Measurements from ENCODE around the gene SFXN2. TPM values are rescaled to one million over a fixed set of nuclear protein-coding genes. Genes with fewer than 3 reads are reported as not detected.

Gene SFXN2
- polyA plus RNA-seq, 1 experiment: 6.5 TPM

DNA sequence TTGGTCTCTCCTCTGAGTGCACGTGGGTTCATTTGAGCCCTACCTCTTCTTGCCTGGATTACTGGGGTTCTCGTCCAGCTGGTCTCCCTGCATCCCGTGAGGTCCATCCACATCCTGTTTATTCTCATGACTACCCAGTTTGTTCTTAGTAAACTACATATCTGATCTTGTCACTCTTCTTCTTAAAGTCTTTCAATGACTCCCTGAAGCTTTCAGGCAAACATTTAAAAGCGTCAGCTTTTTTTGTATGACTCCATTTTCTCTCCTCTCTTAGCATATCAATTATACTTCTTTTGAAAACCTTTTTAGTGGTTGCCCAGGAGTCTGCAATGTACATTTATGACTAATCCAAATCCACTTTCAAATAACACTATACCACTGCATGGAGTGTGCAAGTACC is 7.5 kb downstream of the SFXN2 start:
- H3K4me3 ChIP-seq (ENCODE audit: low read depth, low read length): no peak overlapping the region
- POLR2A ChIA-PET: no interaction called here
- H3K27ac ChIP-seq (ENCODE audit: low read depth, low read length): no peak overlapping the region
- H3K9me3 ChIP-seq (ENCODE audit: control insufficient read depth, insufficient read depth, low read length): no peaks in the 10 kb centered on the region; the same call in 1 of the 2 replicates
- no peak for DNase-seq (ENCODE audit: low read depth, low spot score)
- TF ChIP-seq, protein P1, sequence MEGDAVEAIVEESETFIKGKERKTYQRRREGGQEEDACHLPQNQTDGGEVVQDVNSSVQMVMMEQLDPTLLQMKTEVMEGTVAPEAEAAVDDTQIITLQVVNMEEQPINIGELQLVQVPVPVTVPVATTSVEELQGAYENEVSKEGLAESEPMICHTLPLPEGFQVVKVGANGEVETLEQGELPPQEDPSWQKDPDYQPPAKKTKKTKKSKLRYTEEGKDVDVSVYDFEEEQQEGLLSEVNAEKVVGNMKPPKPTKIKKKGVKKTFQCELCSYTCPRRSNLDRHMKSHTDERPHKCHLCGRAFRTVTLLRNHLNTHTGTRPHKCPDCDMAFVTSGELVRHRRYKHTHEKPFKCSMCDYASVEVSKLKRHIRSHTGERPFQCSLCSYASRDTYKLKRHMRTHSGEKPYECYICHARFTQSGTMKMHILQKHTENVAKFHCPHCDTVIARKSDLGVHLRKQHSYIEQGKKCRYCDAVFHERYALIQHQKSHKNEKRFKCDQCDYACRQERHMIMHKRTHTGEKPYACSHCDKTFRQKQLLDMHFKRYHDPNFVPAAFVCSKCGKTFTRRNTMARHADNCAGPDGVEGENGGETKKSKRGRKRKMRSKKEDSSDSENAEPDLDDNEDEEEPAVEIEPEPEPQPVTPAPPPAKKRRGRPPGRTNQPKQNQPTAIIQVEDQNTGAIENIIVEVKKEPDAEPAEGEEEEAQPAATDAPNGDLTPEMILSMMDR (IDR thresholded peaks at IDR 0.05; ENCODE audit: low read depth, low read length): no peak
- H3K27me3 ChIP-seq (ENCODE audit: control insufficient read depth, insufficient read depth, low read length): no peaks in the 10 kb centered on the region
- CTCF ChIA-PET: no interaction called here

DNA sequence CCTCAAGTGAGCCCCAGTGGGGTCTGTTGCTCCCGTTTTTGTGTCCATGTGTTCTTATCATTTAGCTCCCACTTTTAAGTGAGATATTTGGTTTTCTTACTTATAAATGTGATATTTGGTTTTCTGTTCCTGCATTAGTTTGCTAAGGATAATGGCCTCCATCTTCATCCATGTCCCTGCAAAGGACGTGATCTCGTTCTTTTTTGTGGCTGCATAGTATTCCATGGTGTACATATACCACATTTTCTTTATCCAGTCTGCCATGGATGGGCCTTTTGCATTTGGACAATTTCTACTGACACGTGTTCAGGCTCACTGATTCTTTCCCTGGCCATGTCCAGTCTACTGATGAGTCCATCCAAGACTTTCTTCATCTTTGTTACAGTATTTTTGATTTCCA is 9.6 kb downstream of the SFXN2 start:
- POLR2A ChIA-PET: no interaction called here
- TF ChIP-seq, protein P1 (IDR thresholded peaks at IDR 0.05; ENCODE audit: low read depth, low read length): no peak
- CTCF ChIA-PET: interaction anchor here (6.4 kb wide), 1 partner anchor 179 kb away, joined by 40 read pairs; no protein-coding TSS in a partner anchor

DNA sequence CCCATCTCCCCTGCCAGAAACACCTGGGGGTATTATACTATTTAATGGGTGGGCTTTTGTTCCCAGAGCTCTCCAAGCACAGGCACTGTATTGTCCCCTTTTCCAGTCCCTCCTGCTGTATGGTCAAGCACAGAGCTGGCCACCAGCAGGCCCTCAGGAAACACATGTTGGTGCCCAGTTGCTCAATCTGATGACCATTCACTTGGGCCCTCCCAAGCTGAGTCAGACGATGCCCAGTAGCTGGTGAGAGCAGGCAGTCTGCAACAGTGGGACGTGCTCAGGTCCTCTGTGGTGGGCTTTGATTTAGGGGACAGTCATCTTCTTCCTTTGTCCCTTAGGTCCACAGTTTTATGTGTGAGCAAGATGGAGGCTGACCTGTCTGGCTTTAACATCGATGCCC is 11.8 kb downstream of the SFXN2 start:
- ChIA-PET POLR2A (interaction anchor here (1.5 to 1.8 kb wide), 2 partner anchors 12 to 51 kb away, joined by 3 to 4 read pairs; partner anchors contain the start of genes ARL3 and SFXN2), CTCF (interaction anchor here (2.1 to 6.4 kb wide), 2 partner anchors 27 to 176 kb away, joined by 9 to 40 read pairs; no protein-coding TSS in a partner anchor)
- TF ChIP-seq, protein P1 (IDR thresholded peaks at IDR 0.05; ENCODE audit: low read depth, low read length): no peak
- no peak overlapping the region for H3K27ac ChIP-seq (ENCODE audit: low read depth, low read length)
- no peak for DNase-seq (ENCODE audit: low read depth, low spot score)
- no peaks in the 10 kb centered on the region; the same call in 1 of the 2 replicates for H3K9me3 ChIP-seq (ENCODE audit: control insufficient read depth, insufficient read depth, low read length)
- no peaks in the 10 kb centered on the region for H3K27me3 ChIP-seq (ENCODE audit: control insufficient read depth, insufficient read depth, low read length)
- no peak overlapping the region for H3K4me3 ChIP-seq (ENCODE audit: low read depth, low read length)

More for the DNA sequence above, 9.6 kb downstream of the SFXN2 start:
- Histone ChIP-seq H3K27ac (ENCODE audit: low read depth, low read length) (no peak overlapping the region), H3K4me3 (ENCODE audit: low read depth, low read length) (no peak overlapping the region), H3K9me3 (ENCODE audit: control insufficient read depth, insufficient read depth, low read length) (no peaks in the 10 kb centered on the region; the same call in 1 of the 2 replicates), H3K27me3 (ENCODE audit: control insufficient read depth, insufficient read depth, low read length) (no peaks in the 10 kb centered on the region)
- DNase-seq (ENCODE audit: low read depth, low spot score): no peak

DNA sequence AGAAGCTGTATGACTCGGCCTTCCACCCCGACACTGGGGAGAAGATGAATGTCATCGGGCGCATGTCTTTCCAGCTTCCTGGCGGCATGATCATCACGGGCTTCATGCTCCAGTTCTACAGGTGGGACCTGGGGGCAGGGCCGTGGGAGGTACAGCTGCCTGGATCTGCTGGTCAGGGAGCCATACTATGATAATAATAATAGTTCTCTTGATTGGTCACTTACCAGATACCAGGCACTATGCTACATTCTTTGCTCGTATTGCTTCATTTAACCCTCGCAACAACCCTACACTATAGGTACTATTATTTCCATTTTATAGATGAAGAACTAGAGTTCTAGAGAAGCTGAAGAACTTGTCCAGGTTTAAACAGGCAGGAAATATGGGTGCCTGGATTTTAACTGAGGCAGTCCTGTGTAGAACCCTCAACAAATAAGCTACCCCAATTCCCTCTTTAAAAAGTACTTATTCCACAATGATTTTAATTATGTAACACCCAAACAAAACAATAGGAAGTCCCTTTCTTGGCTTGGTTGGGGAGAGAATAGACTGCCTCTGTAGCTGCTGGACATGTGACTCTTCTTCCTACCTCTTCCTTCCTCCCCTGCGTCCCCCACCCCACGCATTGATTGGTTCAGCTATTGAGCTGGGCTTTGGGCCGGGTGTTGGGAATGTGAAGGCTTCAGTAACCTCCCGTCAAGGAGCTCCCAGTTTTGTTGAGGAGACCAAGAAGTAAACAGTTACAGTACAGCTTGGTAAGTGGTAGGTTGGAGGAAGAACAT is 12.8 kb downstream of the SFXN2 start:
- DNase-seq (ENCODE audit: low read depth, low spot score): no peak
- CTCF ChIA-PET: interaction anchor here (0.6 to 6.4 kb wide), 6 partner anchors 11 to 517 kb away, joined by 3 to 40 read pairs (median 4); no protein-coding TSS in a partner anchor
- H3K27ac ChIP-seq (ENCODE audit: low read depth, low read length): no peak overlapping the region
- POLR2A ChIA-PET: interaction anchor here (0.6 to 1.5 kb wide), 2 partner anchors 50 to 82 kb away, joined by 3 to 4 read pairs; no protein-coding TSS in a partner anchor
- no peak overlapping the region for H3K4me3 ChIP-seq (ENCODE audit: low read depth, low read length)
- H3K9me3 ChIP-seq (ENCODE audit: control insufficient read depth, insufficient read depth, low read length): no peaks in the 10 kb centered on the region; the same call in 1 of the 2 replicates
- no peaks in the 10 kb centered on the region for H3K27me3 ChIP-seq (ENCODE audit: control insufficient read depth, insufficient read depth, low read length)
- TF ChIP-seq, protein P1 (IDR thresholded peaks at IDR 0.05; ENCODE audit: low read depth, low read length): no peak
